ENCODE results near the gene ZNF396. TPM values are rescaled to one million over a fixed set of nuclear protein-coding genes. Genes with fewer than 3 reads are reported as not detected.

ZNF396 gene
- total RNA-seq, 1 experiment from 2014 or later, result 1.0 TPM

DNA sequence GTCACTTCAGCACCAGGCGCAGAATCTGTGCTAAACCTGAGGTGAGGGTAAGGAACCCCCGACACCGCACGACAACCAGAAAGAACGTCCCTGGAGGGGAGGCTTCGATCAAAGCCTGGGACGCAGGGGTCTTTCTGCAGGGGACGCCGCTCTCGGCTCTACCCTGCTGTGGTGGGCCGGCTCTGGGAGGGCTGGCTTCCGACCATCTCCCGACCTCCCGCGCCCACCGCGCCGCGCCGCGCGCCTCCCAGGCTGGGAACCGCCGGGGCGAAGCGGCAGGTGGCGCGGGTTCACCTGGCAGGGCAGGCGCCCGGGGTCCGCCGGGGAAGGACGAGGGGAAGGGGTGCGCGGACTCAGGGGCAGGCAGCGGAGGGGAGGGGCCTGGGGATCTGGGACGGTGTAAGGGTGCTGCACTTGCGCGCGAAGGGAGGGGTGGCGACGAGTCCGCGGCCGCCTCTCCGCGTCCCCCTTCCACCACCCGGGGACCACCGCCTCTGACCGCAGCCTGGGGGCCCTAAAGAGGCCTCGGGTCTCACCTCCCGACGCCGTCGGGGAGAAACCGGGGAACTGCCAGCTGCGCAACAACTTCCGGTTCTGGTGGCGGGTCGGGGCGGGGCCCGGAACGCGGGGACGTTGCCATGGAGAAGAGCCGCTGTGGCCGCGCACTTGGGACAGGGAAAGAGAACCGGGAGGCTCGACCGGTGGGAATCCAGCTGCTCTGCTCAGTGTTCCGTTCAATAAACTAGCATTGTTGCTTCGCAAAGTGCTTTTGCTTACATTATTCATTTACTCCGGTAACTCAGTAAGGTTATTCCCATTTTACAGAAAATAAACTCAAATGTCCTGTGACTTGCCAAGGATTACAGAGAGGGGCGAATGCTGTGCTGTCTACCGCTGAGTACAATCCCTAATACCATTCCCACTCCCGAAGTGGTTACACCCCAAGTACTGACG, at the start of gene ZNF396 (continued):
- TF ChIP-seq, protein P1, sequence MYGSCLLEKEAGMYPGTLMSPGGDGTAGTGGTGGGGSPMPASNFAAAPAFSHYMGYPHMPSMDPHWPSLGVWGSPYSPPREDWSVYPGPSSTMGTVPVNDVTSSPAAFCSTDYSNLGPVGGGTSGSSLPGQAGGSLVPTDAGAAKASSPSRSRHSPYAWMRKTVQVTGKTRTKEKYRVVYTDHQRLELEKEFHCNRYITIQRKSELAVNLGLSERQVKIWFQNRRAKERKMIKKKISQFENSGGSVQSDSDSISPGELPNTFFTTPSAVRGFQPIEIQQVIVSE (CRISPR knock-in tag; IDR thresholded peaks at IDR 0.05; ENCODE audit: borderline replicate concordance), result no peak
- TF ChIP-seq ZNF232 (CRISPR knock-in tag; IDR thresholded peaks at IDR 0.05), result no peak
- no peak for TF ChIP-seq NR1H2 (CRISPR knock-in tag; IDR thresholded peaks at IDR 0.05)
- no peak for TF ChIP-seq FOXJ3 (CRISPR knock-in tag; IDR thresholded peaks at IDR 0.05; ENCODE audit: borderline replicate concordance)
- peak; percentile 58; the same call in 1 of the 2 replicates for TF ChIP-seq GABPB1 (CRISPR knock-in tag; IDR thresholded peaks at IDR 0.05)
- TF ChIP-seq, protein P2, sequence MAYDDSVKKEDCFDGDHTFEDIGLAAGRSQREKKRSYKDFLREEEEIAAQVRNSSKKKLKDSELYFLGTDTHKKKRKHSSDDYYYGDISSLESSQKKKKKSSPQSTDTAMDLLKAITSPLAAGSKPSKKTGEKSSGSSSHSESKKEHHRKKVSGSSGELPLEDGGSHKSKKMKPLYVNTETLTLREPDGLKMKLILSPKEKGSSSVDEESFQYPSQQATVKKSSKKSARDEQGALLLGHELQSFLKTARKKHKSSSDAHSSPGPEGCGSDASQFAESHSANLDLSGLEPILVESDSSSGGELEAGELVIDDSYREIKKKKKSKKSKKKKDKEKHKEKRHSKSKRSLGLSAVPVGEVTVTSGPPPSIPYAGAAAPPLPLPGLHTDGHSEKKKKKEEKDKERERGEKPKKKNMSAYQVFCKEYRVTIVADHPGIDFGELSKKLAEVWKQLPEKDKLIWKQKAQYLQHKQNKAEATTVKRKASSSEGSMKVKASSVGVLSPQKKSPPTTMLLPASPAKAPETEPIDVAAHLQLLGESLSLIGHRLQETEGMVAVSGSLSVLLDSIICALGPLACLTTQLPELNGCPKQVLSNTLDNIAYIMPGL (CRISPR knock-in tag; IDR thresholded peaks at IDR 0.05), result 0 out of 2 replicates have a peak, but pooled peaks have one; percentile 41
- TF ChIP-seq, protein P3, sequence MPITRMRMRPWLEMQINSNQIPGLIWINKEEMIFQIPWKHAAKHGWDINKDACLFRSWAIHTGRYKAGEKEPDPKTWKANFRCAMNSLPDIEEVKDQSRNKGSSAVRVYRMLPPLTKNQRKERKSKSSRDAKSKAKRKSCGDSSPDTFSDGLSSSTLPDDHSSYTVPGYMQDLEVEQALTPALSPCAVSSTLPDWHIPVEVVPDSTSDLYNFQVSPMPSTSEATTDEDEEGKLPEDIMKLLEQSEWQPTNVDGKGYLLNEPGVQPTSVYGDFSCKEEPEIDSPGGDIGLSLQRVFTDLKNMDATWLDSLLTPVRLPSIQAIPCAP (CRISPR knock-in tag; IDR thresholded peaks at IDR 0.05), result no peak
- TF ChIP-seq, protein P4, sequence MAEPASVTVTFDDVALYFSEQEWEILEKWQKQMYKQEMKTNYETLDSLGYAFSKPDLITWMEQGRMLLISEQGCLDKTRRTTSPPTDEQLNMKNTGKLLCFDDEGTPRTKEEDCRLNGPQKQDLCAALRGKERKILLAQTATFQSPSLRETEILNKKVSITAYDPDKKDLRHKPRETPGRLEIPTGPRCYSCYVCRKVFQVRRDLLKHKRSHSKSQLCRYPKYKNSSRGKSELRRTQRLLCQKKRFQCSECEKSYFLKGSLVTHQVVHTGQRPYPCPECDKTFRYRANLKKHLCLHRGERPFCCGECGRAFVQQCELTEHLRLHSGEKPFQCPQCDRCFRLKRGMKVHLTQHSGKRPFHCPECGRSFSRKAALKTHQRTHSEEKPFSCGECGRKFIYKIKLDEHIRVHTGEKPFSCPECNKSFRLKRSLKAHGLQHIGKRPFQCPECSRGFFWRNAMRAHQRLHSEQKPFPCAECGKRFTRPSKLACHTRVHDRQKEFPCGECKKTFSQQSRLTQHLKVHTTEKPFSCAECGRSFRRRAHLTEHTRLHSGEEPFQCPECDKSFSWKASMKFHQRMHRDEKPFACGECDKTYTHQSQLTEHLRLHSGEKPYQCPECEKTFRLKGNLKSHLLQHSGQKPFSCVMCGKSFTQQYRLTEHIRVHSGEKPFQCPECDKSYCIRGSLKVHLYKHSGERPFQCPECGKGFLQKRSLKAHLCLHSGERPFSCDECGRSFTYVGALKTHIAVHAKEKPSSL (CRISPR knock-in tag; conservative IDR thresholded peaks at IDR 0.05), result no peak
- TF ChIP-seq, protein P5, sequence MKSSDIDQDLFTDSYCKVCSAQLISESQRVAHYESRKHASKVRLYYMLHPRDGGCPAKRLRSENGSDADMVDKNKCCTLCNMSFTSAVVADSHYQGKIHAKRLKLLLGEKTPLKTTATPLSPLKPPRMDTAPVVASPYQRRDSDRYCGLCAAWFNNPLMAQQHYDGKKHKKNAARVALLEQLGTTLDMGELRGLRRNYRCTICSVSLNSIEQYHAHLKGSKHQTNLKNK (CRISPR knock-in tag; IDR thresholded peaks at IDR 0.05), result no peak
- no peak for TF ChIP-seq ZBTB21 (CRISPR knock-in tag; IDR thresholded peaks at IDR 0.05; ENCODE audit: borderline replicate concordance)
- TF ChIP-seq, protein P6, sequence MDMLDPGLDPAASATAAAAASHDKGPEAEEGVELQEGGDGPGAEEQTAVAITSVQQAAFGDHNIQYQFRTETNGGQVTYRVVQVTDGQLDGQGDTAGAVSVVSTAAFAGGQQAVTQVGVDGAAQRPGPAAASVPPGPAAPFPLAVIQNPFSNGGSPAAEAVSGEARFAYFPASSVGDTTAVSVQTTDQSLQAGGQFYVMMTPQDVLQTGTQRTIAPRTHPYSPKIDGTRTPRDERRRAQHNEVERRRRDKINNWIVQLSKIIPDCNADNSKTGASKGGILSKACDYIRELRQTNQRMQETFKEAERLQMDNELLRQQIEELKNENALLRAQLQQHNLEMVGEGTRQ (CRISPR knock-in tag; IDR thresholded peaks at IDR 0.05), result no peak
- TF ChIP-seq ESRRA (CRISPR knock-in tag; IDR thresholded peaks at IDR 0.05; ENCODE audit: borderline replicate concordance), result no peak
- no peak for TF ChIP-seq ZNF138 (CRISPR knock-in tag; conservative IDR thresholded peaks at IDR 0.05)
- no peak for TF ChIP-seq NR3C1 (CRISPR knock-in tag; conservative IDR thresholded peaks at IDR 0.05; ENCODE audit: low read depth)
- no peak for TF ChIP-seq ZNF671 (CRISPR knock-in tag; IDR thresholded peaks at IDR 0.05)
- TF ChIP-seq, protein P7, sequence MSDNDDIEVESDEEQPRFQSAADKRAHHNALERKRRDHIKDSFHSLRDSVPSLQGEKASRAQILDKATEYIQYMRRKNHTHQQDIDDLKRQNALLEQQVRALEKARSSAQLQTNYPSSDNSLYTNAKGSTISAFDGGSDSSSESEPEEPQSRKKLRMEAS (CRISPR knock-in tag; IDR thresholded peaks at IDR 0.05), result no peak

DNA sequence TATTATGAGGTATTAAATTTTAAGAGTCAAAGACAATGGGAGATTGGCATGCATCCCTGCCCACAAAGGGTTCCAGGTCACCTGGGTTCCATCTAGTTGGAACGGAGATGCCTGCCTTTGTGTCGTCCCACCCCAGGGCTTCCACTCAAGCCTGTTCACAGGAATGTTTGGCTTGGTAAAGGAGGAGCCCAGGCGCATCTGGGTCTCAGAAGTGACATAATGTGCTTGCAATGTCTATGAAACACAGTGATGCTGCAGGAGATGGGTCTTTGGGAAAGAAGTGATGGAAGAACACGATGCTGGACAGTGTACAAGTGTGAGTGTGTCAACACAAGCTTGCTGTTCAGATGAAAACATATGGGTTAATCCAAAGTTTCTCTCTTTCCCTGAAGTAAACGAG, 49.6 kb upstream of the ZNF396 start:
- POLR2A ChIA-PET, result no interaction called here
- ATAC-seq (no peak), DNase-seq (ENCODE audit: low spot score) (no peak)
- CTCF ChIA-PET, result no interaction called here
- Mint-ChIP-seq H3K4me3 (no peak overlapping the region), H3K9me3 (no peaks in the 10 kb centered on the region), H3K27me3 (ENCODE audit: low read depth) (no peaks in the 10 kb centered on the region), H3K27ac (no peak overlapping the region), H3K4me1 (peaks cover 12% of the 10 kb centered on the region), H3K36me3 (no peaks in the 10 kb centered on the region)
- no peak for TF ChIP-seq ZNF423 (CRISPR knock-in tag; IDR thresholded peaks at IDR 0.05)
- TF ChIP-seq NFATC4 (CRISPR knock-in tag; IDR thresholded peaks at IDR 0.05), result no peak
- TF ChIP-seq, protein P8, sequence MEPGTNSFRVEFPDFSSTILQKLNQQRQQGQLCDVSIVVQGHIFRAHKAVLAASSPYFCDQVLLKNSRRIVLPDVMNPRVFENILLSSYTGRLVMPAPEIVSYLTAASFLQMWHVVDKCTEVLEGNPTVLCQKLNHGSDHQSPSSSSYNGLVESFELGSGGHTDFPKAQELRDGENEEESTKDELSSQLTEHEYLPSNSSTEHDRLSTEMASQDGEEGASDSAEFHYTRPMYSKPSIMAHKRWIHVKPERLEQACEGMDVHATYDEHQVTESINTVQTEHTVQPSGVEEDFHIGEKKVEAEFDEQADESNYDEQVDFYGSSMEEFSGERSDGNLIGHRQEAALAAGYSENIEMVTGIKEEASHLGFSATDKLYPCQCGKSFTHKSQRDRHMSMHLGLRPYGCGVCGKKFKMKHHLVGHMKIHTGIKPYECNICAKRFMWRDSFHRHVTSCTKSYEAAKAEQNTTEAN (CRISPR knock-in tag; IDR thresholded peaks at IDR 0.05), result no peak
- no peak for TF ChIP-seq PRRX2 (CRISPR knock-in tag; IDR thresholded peaks at IDR 0.05)
- TF ChIP-seq, protein P3 (CRISPR knock-in tag; IDR thresholded peaks at IDR 0.05), result no peak
- TF ChIP-seq, protein P9, sequence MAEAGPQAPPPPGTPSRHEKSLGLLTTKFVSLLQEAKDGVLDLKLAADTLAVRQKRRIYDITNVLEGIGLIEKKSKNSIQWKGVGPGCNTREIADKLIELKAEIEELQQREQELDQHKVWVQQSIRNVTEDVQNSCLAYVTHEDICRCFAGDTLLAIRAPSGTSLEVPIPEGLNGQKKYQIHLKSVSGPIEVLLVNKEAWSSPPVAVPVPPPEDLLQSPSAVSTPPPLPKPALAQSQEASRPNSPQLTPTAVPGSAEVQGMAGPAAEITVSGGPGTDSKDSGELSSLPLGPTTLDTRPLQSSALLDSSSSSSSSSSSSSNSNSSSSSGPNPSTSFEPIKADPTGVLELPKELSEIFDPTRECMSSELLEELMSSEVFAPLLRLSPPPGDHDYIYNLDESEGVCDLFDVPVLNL (CRISPR knock-in tag; IDR thresholded peaks at IDR 0.05; ENCODE audit: borderline replicate concordance, low read depth), result no peak
- TF ChIP-seq, protein P4 (CRISPR knock-in tag; conservative IDR thresholded peaks at IDR 0.05), result no peak
